Measurements from ENCODE around the gene EEF2.

The EEF2 gene

GRCh38 chr19:3932931-3933810, 52.1 kb downstream of the EEF2 start, which contains the start of gene NMRK2:
Gene NMRK2, plus strand, starts transcription at chr19:3933069. Its CDS starts 603 bp downstream, at chr19:3933672.
- no peaks in the 10 kb centered on the region for H3K4me1 Mint-ChIP-seq
- DNase-seq (peak; percentile 14), ATAC-seq (no peak)
- H3K27me3 Mint-ChIP-seq, result peaks cover 22% of the 10 kb centered on the region
- no peaks in the 10 kb centered on the region for H3K36me3 Mint-ChIP-seq (ENCODE audit: low read depth)
- no peak within 1 kb of the TSS for H3K27ac Mint-ChIP-seq
- no peaks in the 10 kb centered on the region for H3K9me3 Mint-ChIP-seq
- no peak within 1 kb of the TSS for H3K4me3 Mint-ChIP-seq

- Mint-ChIP-seq H3K9me3 (no peaks in the 10 kb centered on the region), H3K27me3 (peaks cover 19% of the 10 kb centered on the region), H3K4me3 (no peak overlapping the region), H3K27ac (no peak overlapping the region), H3K4me1 (no peaks in the 10 kb centered on the region), H3K36me3 (ENCODE audit: low read depth) (no peaks in the 10 kb centered on the region)
- no peak for DNase-seq
- no peak for ATAC-seq
Observed at GRCh38 chr19:3931041-3931440, 54.2 kb downstream of the EEF2 start.

Data from activated naive CD8-positive, alpha-beta T cell treated with anti-CD3 and anti-CD28 coated beads, Interleukin-2, amount 50 U/mL, for 24 hours (primary cell).